Ascending aorta (tissue), 2 donors: Measurements from ENCODE around the gene RHCG. TPM values are rescaled to one million over a fixed set of nuclear protein-coding genes. Genes with fewer than 3 reads are reported as not detected.
A peak's percentile ranks its signal among the peaks of the same experiment; 100 is the strongest.

ENCODE experiments used
- DNase-seq, 2 donors: peaks; one replicate each; pipeline ENCODE4 v3.0.0-alpha.2; 2019; ENCODE audit warnings: low spot score in 2 of 2
- H3K27ac ChIP-seq, 2 donors: fragments of 200-600 bp; sonication (generic); one replicate each; pipeline ENCODE4 v1.5.1; 2016 to 2017; ENCODE audit warnings: mild to moderate bottlenecking in 1 of 2
- H3K27me3 ChIP-seq: fragments of 200-600 bp; sonication (generic); one replicate; pipeline ENCODE4 v1.5.1; 2017
- H3K36me3 ChIP-seq, 2 donors: fragments of 200-600 bp; sonication (generic); one replicate each; pipeline ENCODE4 v1.5.1; 2016
- H3K4me1 ChIP-seq, 2 donors: fragments of 200-600 bp; sonication (generic); one replicate each; pipeline ENCODE4 v1.5.1; 2016 to 2017; ENCODE audit warnings: mild to moderate bottlenecking in 1 of 2
- H3K4me3 ChIP-seq, 2 donors: fragments of 200-600 bp; sonication (generic); one replicate each; pipeline ENCODE4 v1.5.1; 2016 to 2017; ENCODE audit warnings: mild to moderate bottlenecking in 1 of 2
- H3K9me3 ChIP-seq, 2 donors: fragments of 200-600 bp; sonication (generic); one replicate each; pipeline ENCODE4 v1.5.1; 2016
- intact Hi-C: fragments of 100-400 bp; cut with DNase I; formaldehyde crosslinking; loops from one replicate; pipeline ENCODE4 v1.15.1; 2023
- total RNA-seq: library from RNA; depleted of rRNA; stranded (reverse); fragments of >200 nt; gene quantifications from one replicate; pipeline ENCODE4 v1.1.0, GENCODE V29; 2016
- TF ChIP-seq, protein P1 (sequence below), 3 experiments: fragments of 200-600 bp in 2 of 3; fragments of 450-650 bp in 1 of 3; sonication (generic) in 2 of 3; IDR thresholded peaks; one replicate each; pipeline ENCODE4 v1.5.1; 2016 to 2019; ENCODE audit warnings: antibody characterized with exemption in 3 of 3, mild to moderate bottlenecking in 1 of 3, moderate library complexity in 1 of 3

RHCG gene
- total RNA-seq, 1 donor from 2014 or later: 0.43 TPM

DNA sequence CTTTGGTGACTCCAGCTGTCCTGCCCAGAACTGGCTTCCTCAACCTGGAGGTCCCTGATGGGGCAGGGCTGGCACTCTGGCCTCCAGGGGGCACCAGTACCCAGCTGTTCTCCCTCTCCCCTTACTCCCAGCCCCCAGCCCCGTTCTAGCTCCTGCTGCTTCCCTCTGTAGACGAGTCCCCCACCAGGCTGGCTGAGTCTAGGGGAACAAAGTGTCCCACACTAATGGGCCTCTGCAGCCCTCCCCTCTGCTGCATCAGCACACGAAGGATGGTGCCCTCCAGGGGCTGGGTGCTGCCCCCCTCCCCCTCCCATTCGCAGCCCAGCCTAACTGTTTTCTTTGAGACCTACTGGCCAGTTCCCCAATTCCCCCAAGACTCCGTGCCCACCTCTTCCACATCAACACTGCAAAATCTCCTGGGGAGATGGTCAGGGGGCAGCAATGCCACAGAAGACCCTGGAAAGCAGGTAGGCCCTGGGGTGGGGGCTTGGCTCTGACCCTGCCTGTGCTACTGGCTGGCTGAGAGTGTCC, 4.2 kb downstream of the RHCG start:
- intact Hi-C loops: no loop called here
- DNase-seq: peak in 1 of 2 donors; percentile 39
- H3K4me1 ChIP-seq: peaks cover 0 to 6% of the 10 kb centered on the region in 2 donors
- no peak overlapping the region for H3K4me3 ChIP-seq
- H3K27ac ChIP-seq: no peak overlapping the region
- H3K9me3 ChIP-seq: no peaks in the 10 kb centered on the region
- TF ChIP-seq, protein P1, sequence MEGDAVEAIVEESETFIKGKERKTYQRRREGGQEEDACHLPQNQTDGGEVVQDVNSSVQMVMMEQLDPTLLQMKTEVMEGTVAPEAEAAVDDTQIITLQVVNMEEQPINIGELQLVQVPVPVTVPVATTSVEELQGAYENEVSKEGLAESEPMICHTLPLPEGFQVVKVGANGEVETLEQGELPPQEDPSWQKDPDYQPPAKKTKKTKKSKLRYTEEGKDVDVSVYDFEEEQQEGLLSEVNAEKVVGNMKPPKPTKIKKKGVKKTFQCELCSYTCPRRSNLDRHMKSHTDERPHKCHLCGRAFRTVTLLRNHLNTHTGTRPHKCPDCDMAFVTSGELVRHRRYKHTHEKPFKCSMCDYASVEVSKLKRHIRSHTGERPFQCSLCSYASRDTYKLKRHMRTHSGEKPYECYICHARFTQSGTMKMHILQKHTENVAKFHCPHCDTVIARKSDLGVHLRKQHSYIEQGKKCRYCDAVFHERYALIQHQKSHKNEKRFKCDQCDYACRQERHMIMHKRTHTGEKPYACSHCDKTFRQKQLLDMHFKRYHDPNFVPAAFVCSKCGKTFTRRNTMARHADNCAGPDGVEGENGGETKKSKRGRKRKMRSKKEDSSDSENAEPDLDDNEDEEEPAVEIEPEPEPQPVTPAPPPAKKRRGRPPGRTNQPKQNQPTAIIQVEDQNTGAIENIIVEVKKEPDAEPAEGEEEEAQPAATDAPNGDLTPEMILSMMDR (IDR thresholded peaks at IDR 0.05): no peak
- no peaks in the 10 kb centered on the region for H3K27me3 ChIP-seq
- no peaks in the 10 kb centered on the region for H3K36me3 ChIP-seq

DNA sequence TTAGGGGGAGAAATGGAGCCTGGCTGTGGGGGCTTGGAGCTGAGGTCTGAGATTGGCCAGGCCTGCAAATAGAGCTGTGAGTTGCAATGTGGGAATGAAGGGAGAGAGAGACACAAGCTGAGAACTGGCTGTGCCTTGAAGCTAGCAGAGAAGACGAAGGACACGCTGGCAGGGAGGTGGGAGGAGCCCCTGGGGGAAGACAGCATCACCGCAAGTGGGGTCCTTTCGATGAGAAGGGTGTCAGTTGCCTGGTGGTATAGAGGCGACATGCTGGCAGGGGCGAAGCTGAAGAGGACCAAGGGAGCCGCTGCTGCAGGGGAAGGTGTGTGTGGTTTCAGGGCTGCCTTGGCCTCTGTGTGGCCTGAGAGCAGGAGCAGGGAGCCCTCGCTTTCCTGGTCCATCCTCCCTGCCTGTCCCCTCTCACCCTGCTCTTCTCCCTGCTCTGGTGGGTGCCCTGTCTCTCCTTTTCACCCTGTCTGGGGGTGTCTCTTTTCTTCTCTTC, 5.5 kb downstream of the RHCG start:
- H3K27me3 ChIP-seq: no peaks in the 10 kb centered on the region
- H3K27ac ChIP-seq: no peak overlapping the region
- H3K4me1 ChIP-seq: no peaks in the 10 kb centered on the region
- H3K36me3 ChIP-seq: no peaks in the 10 kb centered on the region
- H3K4me3 ChIP-seq: no peak overlapping the region
- H3K9me3 ChIP-seq: no peaks in the 10 kb centered on the region
- TF ChIP-seq, protein P1 (IDR thresholded peaks at IDR 0.05): no peak
- no peak for DNase-seq
- intact Hi-C loops: no loop called here

DNA sequence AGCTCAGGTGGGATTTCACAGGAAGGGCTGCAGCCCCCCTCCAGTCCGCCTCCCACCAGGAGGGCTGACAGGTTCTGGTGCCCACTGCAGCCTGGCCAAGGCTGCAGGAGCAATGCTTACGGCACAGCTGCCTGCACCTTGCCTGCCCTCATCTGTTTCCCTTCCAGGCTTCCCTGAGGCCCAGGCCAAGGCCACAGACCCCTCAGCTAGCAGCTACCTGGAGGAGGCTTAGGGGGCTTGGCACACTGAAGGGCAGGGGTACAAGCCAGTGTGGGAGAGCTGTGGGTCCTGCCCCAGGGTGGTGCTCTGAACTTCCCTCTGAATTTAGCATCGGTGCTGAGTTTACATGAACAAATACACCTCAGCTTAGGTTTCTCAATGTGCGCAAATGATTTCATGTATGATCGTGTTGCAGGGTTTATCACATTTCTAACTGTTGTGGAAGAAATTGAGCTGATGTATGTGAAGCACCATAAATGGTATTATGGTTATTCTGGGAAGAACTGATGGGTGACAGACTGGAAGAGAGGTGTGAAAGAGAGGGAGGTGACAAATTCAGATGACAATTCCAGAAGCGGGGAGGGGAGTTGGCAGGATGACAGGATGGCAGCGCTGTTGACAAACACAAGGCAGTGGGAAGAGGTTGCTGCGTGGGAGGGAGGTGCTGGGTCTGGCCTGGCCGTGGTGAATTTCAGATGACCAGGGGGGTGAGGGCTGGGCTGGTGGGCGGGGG, 6.1 kb downstream of the RHCG start:
- H3K27me3 ChIP-seq: no peaks in the 10 kb centered on the region
- intact Hi-C loops: no loop called here
- no peak for DNase-seq

DNA sequence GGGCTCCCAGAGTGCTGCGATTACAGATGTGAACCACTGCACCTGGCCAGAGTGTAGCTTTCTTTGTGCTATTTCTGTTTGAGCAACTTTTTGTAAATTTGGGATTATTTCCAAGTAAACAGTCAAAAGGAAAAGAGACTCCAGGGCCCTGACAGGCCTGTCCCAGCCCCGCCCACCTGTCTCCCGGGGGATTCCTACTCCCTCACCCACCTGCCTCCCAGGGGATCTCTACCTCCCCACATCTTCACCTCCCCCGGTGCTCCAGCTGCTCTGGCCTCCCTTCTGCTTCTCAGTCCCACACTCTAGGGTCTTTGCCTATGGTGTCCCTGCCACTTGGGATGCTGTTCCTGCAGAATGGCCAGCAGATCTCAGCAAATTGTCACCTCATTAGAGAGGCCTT, 7.0 kb downstream of the RHCG start:
- no peaks in the 10 kb centered on the region for H3K4me1 ChIP-seq
- intact Hi-C loops: no loop called here
- no peaks in the 10 kb centered on the region for H3K27me3 ChIP-seq
- no peaks in the 10 kb centered on the region for H3K9me3 ChIP-seq
- DNase-seq: no peak
- no peak overlapping the region for H3K27ac ChIP-seq
- no peak overlapping the region for H3K4me3 ChIP-seq
- no peaks in the 10 kb centered on the region for H3K36me3 ChIP-seq
- TF ChIP-seq, protein P1 (IDR thresholded peaks at IDR 0.05): no peak

More for the DNA sequence above, 6.1 kb downstream of the RHCG start:
- Histone ChIP-seq H3K9me3 (no peaks in the 10 kb centered on the region), H3K4me1 (no peaks in the 10 kb centered on the region), H3K27ac (no peak overlapping the region), H3K4me3 (no peak overlapping the region), H3K36me3 (no peaks in the 10 kb centered on the region)
- TF ChIP-seq, protein P1 (IDR thresholded peaks at IDR 0.05): no peak

DNA sequence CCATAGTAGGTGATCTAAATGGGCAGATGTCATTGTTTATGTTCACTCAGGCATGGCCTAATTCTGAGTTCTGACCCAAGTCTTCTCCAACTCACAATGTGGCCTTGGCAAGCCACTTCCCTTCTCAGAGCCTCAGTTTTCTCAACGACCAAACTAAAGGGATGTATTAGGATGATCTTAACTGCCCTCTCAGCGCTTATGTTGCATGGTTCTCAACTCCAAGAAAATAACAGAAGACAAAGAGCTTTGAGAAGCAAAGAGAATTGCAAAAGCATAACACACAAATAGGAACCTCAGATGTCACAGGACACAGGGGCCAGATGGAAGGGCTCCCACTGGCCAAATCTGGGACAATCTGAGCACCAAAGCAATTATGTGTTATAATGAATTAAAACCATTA, 8.6 kb downstream of the RHCG start:
- no peak for DNase-seq
- no peaks in the 10 kb centered on the region for H3K27me3 ChIP-seq
- no peaks in the 10 kb centered on the region for H3K4me1 ChIP-seq
- TF ChIP-seq, protein P1 (IDR thresholded peaks at IDR 0.05): no peak
- H3K4me3 ChIP-seq: no peak overlapping the region
- no peaks in the 10 kb centered on the region for H3K36me3 ChIP-seq
- intact Hi-C loops: no loop called here
- H3K27ac ChIP-seq: no peak overlapping the region
- H3K9me3 ChIP-seq: no peaks in the 10 kb centered on the region
